ENCODE measurements around the gene HIVEP1. TPM values are rescaled to one million over a fixed set of nuclear protein-coding genes. Genes with fewer than 3 reads are reported as not detected.

Gene HIVEP1
- total RNA-seq, 1 donor from 2014 or later: 22.8 TPM

- no peaks in the 10 kb centered on the region for H3K27me3 ChIP-seq (ENCODE audit: low read depth)
- no peaks in the 10 kb centered on the region for H3K4me1 ChIP-seq
- TF ChIP-seq CTCF (IDR thresholded peaks at IDR 0.05): no peak
- no peak overlapping the region for H3K4me3 ChIP-seq
- DNase-seq: no peak
- intact Hi-C loops (cut with DNase I): no loop called here
- H3K36me3 ChIP-seq: peaks cover 26% of the 10 kb centered on the region
- H3K27ac ChIP-seq: no peak overlapping the region
- no peaks in the 10 kb centered on the region for H3K9me3 ChIP-seq
- ATAC-seq: no peak
Observed at GRCh38 chr6:12138381-12138780, 126.3 kb downstream of the HIVEP1 start.

- intact Hi-C loops (cut with DNase I): no loop called here
- Histone ChIP-seq H3K36me3 (peaks cover 26% of the 10 kb centered on the region), H3K27ac (no peak overlapping the region), H3K4me1 (no peaks in the 10 kb centered on the region), H3K27me3 (ENCODE audit: low read depth) (no peaks in the 10 kb centered on the region), H3K4me3 (no peak overlapping the region), H3K9me3 (no peaks in the 10 kb centered on the region)
- DNase-seq (no peak), ATAC-seq (no peak)
- TF ChIP-seq CTCF (IDR thresholded peaks at IDR 0.05): no peak
Observed at GRCh38 chr6:12138936-12139335, 126.8 kb downstream of the HIVEP1 start.

GRCh38 chr6:12147557-12148316 lies 135.6 kb downstream of the HIVEP1 start:
- H3K9me3 ChIP-seq: no peaks in the 10 kb centered on the region
- no peaks in the 10 kb centered on the region for H3K4me1 ChIP-seq
- no peaks in the 10 kb centered on the region for H3K36me3 ChIP-seq
- intact Hi-C loops (cut with DNase I): no loop called here
- H3K4me3 ChIP-seq: no peak overlapping the region
- ATAC-seq (no peak), DNase-seq (no peak)
- TF ChIP-seq CTCF (IDR thresholded peaks at IDR 0.05): no peak
- no peaks in the 10 kb centered on the region for H3K27me3 ChIP-seq (ENCODE audit: low read depth)
- no peak overlapping the region for H3K27ac ChIP-seq

GRCh38 chr6:12148317-12148801 lies 136.2 kb downstream of the HIVEP1 start:
- H3K4me1 ChIP-seq: no peaks in the 10 kb centered on the region
- ATAC-seq (no peak), DNase-seq (no peak)
- no peaks in the 10 kb centered on the region for H3K27me3 ChIP-seq (ENCODE audit: low read depth)
- no peaks in the 10 kb centered on the region for H3K36me3 ChIP-seq
- no peak for TF ChIP-seq CTCF (IDR thresholded peaks at IDR 0.05)
- intact Hi-C loops (cut with DNase I): no loop called here
- no peaks in the 10 kb centered on the region for H3K9me3 ChIP-seq
- H3K4me3 ChIP-seq: no peak overlapping the region
- no peak overlapping the region for H3K27ac ChIP-seq

- DNase-seq: no peak
- Histone ChIP-seq H3K27me3 (ENCODE audit: low read depth) (no peaks in the 10 kb centered on the region), H3K4me1 (no peaks in the 10 kb centered on the region), H3K9me3 (no peaks in the 10 kb centered on the region), H3K4me3 (no peak overlapping the region), H3K36me3 (no peaks in the 10 kb centered on the region), H3K27ac (no peak overlapping the region)
- no peak for ATAC-seq
- no peak for TF ChIP-seq CTCF (IDR thresholded peaks at IDR 0.05)
- intact Hi-C loops (cut with DNase I): no loop called here
Observed at GRCh38 chr6:12148841-12149240, 136.7 kb downstream of the HIVEP1 start.

All from lower lobe of right lung (tissue), 2 donors.